IMR-90 (cell line): Measurements from ENCODE around the gene C17orf107. TPM values are rescaled to one million over a fixed set of nuclear protein-coding genes. Genes with fewer than 3 reads are reported as not detected.

Source experiments
- ATAC-seq: fragments of 200-7000 bp; cut with Tn5 transposase; 2 replicates; pipeline ENCODE4 v1.9.1; 2020; ENCODE audit warnings: low read depth, mild to moderate bottlenecking, moderate library complexity
- BruUV-seq: library from RNA; stranded (reverse); fragments of 400-500 nt; replicated peaks from 2 replicates; lab custom pipeline; 2021; lab: Mats Ljungman, UMichigan
- CTCF ChIA-PET: fragments of 300-600 bp; formaldehyde crosslinking; extraction: SDS; loops from one replicate; lab custom pipeline; 2021; ENCODE audit warnings: antibody characterized with exemption; lab: Yijun Ruan, JAX
- POLR2A ChIA-PET: fragments of 300-600 bp; sonication (Branson Sonifier 250); formaldehyde crosslinking; loops from one replicate; lab custom pipeline; 2022; ENCODE audit warnings: antibody characterized with exemption; ENCODE audit not compliant: unreplicated experiment; lab: Charles Lee
- DNase-seq: peaks from one replicate; pipeline ENCODE4 v3.0.0; 2013
- H2AFZ ChIP-seq: replicated peaks from 2 replicates; pipeline ENCODE3; 2013; ENCODE audit warnings: low read length, mild to moderate bottlenecking; ENCODE audit not compliant: poor library complexity
- H2AK5ac ChIP-seq: 2 replicates; pipeline ENCODE4 v1.6.1; 2013; ENCODE audit warnings: low read depth, low read length, inconsistent platforms
- H2AK9ac ChIP-seq: replicated peaks from 2 replicates; pipeline ENCODE3; 2013; ENCODE audit warnings: mild to moderate bottlenecking, low read depth, low read length, moderate library complexity; ENCODE audit not compliant: poor library complexity
- H2BK120ac ChIP-seq: 2 replicates; pipeline ENCODE4 v1.6.1; 2013; ENCODE audit warnings: low read depth, low read length, inconsistent platforms
- H2BK15ac ChIP-seq: 3 replicates; pipeline ENCODE4 v1.6.1; 2013; ENCODE audit warnings: low read depth, low read length, inconsistent platforms
- H2BK20ac ChIP-seq: 2 replicates; pipeline ENCODE4 v1.6.1; 2013; ENCODE audit warnings: low read depth, mild to moderate bottlenecking, inconsistent platforms, low read length, moderate library complexity
- H2BK5ac ChIP-seq: 2 replicates; pipeline ENCODE4 v1.6.1; 2013; ENCODE audit warnings: mild to moderate bottlenecking, low read depth, low read length, inconsistent platforms; ENCODE audit not compliant: poor library complexity, severe bottlenecking
- H3K14ac ChIP-seq: replicated peaks from 2 replicates; pipeline ENCODE4 v1.6.1; 2013; ENCODE audit warnings: low read depth, low read length, inconsistent platforms
- H3K18ac ChIP-seq: 2 replicates; pipeline ENCODE4 v1.6.1; 2013; ENCODE audit warnings: low read depth, low read length, control low read depth
- H3K23ac ChIP-seq: 2 replicates; pipeline ENCODE4 v1.6.1; 2013; ENCODE audit warnings: low read depth, low read length, inconsistent platforms
- H3K27ac ChIP-seq: 2 replicates; pipeline ENCODE4 v1.5.1; 2013; ENCODE audit warnings: mild to moderate bottlenecking, control low read depth, low read length; ENCODE audit not compliant: insufficient read depth
- H3K27me3 ChIP-seq: 2 replicates; pipeline ENCODE4 v1.6.1; 2013; ENCODE audit warnings: low read length; ENCODE audit not compliant: control insufficient read depth, insufficient read depth
- H3K36me3 ChIP-seq: 2 replicates; pipeline ENCODE4 v1.6.1; 2013; ENCODE audit warnings: low read length, mixed read lengths; ENCODE audit not compliant: control insufficient read depth, insufficient read depth
- H3K4ac ChIP-seq: 2 replicates; pipeline ENCODE4 v1.6.1; 2013; ENCODE audit warnings: low read depth, low read length, inconsistent platforms
- H3K4me1 ChIP-seq: 2 replicates; pipeline ENCODE4 v1.6.1; 2013; ENCODE audit warnings: low read length, mixed read lengths; ENCODE audit not compliant: control insufficient read depth, insufficient read depth
- H3K4me2 ChIP-seq: 2 replicates; pipeline ENCODE4 v1.6.1; 2013; ENCODE audit warnings: low read depth, mild to moderate bottlenecking, control low read depth, low read length, moderate library complexity
- H3K4me3 ChIP-seq: 2 replicates; pipeline ENCODE4 v1.5.1; 2013; ENCODE audit warnings: low read depth, mild to moderate bottlenecking, control low read depth, low read length, moderate library complexity; ENCODE audit not compliant: insufficient read depth
- H3K56ac ChIP-seq: 2 replicates; pipeline ENCODE4 v1.6.1; 2013; ENCODE audit warnings: low read length, inconsistent platforms; ENCODE audit not compliant: insufficient read depth; ENCODE audit errors: extremely low read depth
- H3K79me1 ChIP-seq, 2 experiments: 2 replicates each; pipeline ENCODE4 v1.6.1; 2013; ENCODE audit warnings: low read length in 2 of 2, inconsistent platforms in 1 of 2, low read depth in 1 of 2
- H3K9ac ChIP-seq: 2 replicates; pipeline ENCODE4 v1.6.1; 2013; ENCODE audit warnings: low read depth, low read length, control low read depth
- H3K9me1 ChIP-seq: 2 replicates; pipeline ENCODE4 v1.6.1; 2013; ENCODE audit warnings: low read length, inconsistent platforms; ENCODE audit not compliant: insufficient read depth
- H3K9me3 ChIP-seq: 2 replicates; pipeline ENCODE4 v1.6.1; 2013; ENCODE audit warnings: low read length; ENCODE audit not compliant: control insufficient read depth, insufficient read depth
- H4K20me1 ChIP-seq: 2 replicates; pipeline ENCODE4 v1.6.1; 2013; ENCODE audit warnings: low read length, inconsistent platforms; ENCODE audit not compliant: insufficient read depth
- H4K5ac ChIP-seq: 2 replicates; pipeline ENCODE4 v1.6.1; 2013; ENCODE audit warnings: mild to moderate bottlenecking, low read depth, low read length, control low read depth
- H4K8ac ChIP-seq, 2 experiments: 2 replicates each; pipeline ENCODE4 v1.6.1; 2013; ENCODE audit warnings: low read depth in 2 of 2, low read length in 2 of 2, control low read depth in 1 of 2, inconsistent platforms in 1 of 2
- H4K91ac ChIP-seq: 2 replicates; pipeline ENCODE4 v1.6.1; 2013; ENCODE audit warnings: low read depth, low read length, inconsistent platforms; ENCODE audit not compliant: insufficient read depth
- BHLHE40 ChIP-seq: fragments of 150-350 bp; IDR thresholded peaks from 2 replicates; pipeline ENCODE4 v1.6.1; 2016; ENCODE audit warnings: mild to moderate bottlenecking, low read depth, low read length
- CEBPB ChIP-seq: IDR thresholded peaks from 2 replicates; pipeline ENCODE4 v1.6.1; 2012; ENCODE audit warnings: low read depth, low read length, improper control_type of control experiment
- CHD1 ChIP-seq: IDR thresholded peaks from 2 replicates; pipeline ENCODE4 v1.6.1; 2012; ENCODE audit warnings: low read depth, low read length, improper control_type of control experiment
- CTCF ChIP-seq: conservative IDR thresholded peaks from 2 replicates; pipeline ENCODE4 v1.5.1; 2012; ENCODE audit warnings: mild to moderate bottlenecking, low read depth, low read length, improper control_type of control experiment
- ELK1 ChIP-seq: fragments of 150-350 bp; IDR thresholded peaks from 2 replicates; pipeline ENCODE4 v1.6.1; 2016; ENCODE audit warnings: low read depth, mild to moderate bottlenecking, low read length, moderate library complexity, borderline replicate concordance
- FOS ChIP-seq: fragments of 150-350 bp; IDR thresholded peaks from 2 replicates; pipeline ENCODE4 v1.6.1; 2016; ENCODE audit warnings: low read depth, low read length
- MAFK ChIP-seq: IDR thresholded peaks from 2 replicates; pipeline ENCODE4 v1.6.1; 2012; ENCODE audit warnings: low read depth, low read length, improper control_type of control experiment
- MAZ ChIP-seq: IDR thresholded peaks from 2 replicates; pipeline ENCODE4 v1.6.1; 2012; ENCODE audit warnings: low read depth, mild to moderate bottlenecking, low read length, improper control_type of control experiment, moderate library complexity, borderline replicate concordance
- MXI1 ChIP-seq: IDR thresholded peaks from 2 replicates; pipeline ENCODE4 v1.6.1; 2012; ENCODE audit warnings: low read depth, mild to moderate bottlenecking, low read length, moderate library complexity, borderline replicate concordance
- NFE2L2 ChIP-seq: fragments of 150-350 bp; IDR thresholded peaks from 2 replicates; pipeline ENCODE4 v1.6.1; 2016; ENCODE audit warnings: low read depth, mild to moderate bottlenecking, low read length
- POLR2A ChIP-seq: IDR thresholded peaks from 2 replicates; pipeline ENCODE4 v1.6.1; 2012; ENCODE audit warnings: mild to moderate bottlenecking, low read depth, low read length
- RAD21 ChIP-seq: IDR thresholded peaks from 2 replicates; pipeline ENCODE4 v1.6.1; 2012; ENCODE audit warnings: low read length, improper control_type of control experiment
- RCOR1 ChIP-seq: IDR thresholded peaks from 2 replicates; pipeline ENCODE4 v1.6.1; 2012; ENCODE audit warnings: mild to moderate bottlenecking, low read length, improper control_type of control experiment; ENCODE audit not compliant: insufficient replicate concordance
- RFX5 ChIP-seq: IDR thresholded peaks from 2 replicates; pipeline ENCODE4 v1.8.0; 2012; ENCODE audit warnings: low read depth, mild to moderate bottlenecking, low read length, moderate library complexity
- SMC3 ChIP-seq: fragments of 150-350 bp; IDR thresholded peaks from 2 replicates; pipeline ENCODE4 v1.6.1; 2016; ENCODE audit warnings: low read depth, mild to moderate bottlenecking, antibody characterized with exemption, low read length, moderate library complexity
- USF2 ChIP-seq: fragments of 150-350 bp; IDR thresholded peaks from 2 replicates; pipeline ENCODE4 v1.6.1; 2017; ENCODE audit warnings: mild to moderate bottlenecking, antibody characterized with exemption, low read length, low read depth
- WGBS, 2 experiments: methylation state at CpG; one replicate each; pipeline versions ENCODE4 v1.1.5 to v1.1.7; 2013; ENCODE audit warnings: missing lambda C conversion rate in 2 of 2; ENCODE audit not compliant: insufficient read length in 1 of 2; ENCODE audit errors: extremely low coverage in 2 of 2; 5-methylcytosine and 5-hydroxymethylcytosine counted together
- dilution Hi-C: fragments of 300-500 bp; cut with HindIII; formaldehyde crosslinking; loops from one replicate; pipeline ENCODE4 v1.14.3; 2018; ENCODE audit warnings: low sequenced_read_pairs; ENCODE audit not compliant: unreplicated experiment
- in situ Hi-C: fragments of 300-500 bp; cut with MboI; formaldehyde crosslinking; loops from 3 replicates; pipeline ENCODE4 v1.14.3; 2019; ENCODE audit warnings: low sequenced_read_pairs, inconsistent platforms, mixed read lengths
- intact Hi-C: fragments of 100-400 bp; cut with micrococcal nuclease; formaldehyde crosslinking; loops from 2 replicates; pipeline ENCODE4 v1.10.0; 2022
- polyA plus RNA-seq, 3 experiments: library from polyadenylated mRNA; depleted of rRNA; stranded (reverse); fragments of >200 nt; gene quantifications; 2 replicates each; pipeline ENCODE4 v1.2.3, GENCODE V29; 2012; ENCODE audit warnings: low replicate concordance in 1 of 3
- total RNA-seq: library from RNA; depleted of rRNA; stranded (reverse); fragments of >200 nt; gene quantifications from 2 replicates; pipeline ENCODE4 v1.2.3, GENCODE V29; 2012

The C17orf107 gene
- total and polyA plus RNA-seq, 2 of the 4 experiments (the other 2 are of a cell fraction): 0.54 to 0.82 TPM

- intact Hi-C loops (no loop called here), dilution Hi-C loops (no loop called here), in situ Hi-C loops (no loop called here)
- H3K4me2 ChIP-seq: no peak overlapping the region
- no peaks in the 10 kb centered on the region for H4K20me1 ChIP-seq
- H3K4ac ChIP-seq: no peak overlapping the region
- no peak overlapping the region for H2BK20ac ChIP-seq
- H3K23ac ChIP-seq: no peak overlapping the region
- no peaks in the 10 kb centered on the region for H3K9me3 ChIP-seq
- H3K27ac ChIP-seq: no peak overlapping the region
- peaks cover 1% of the 10 kb centered on the region; the same call in 1 of the 2 replicates for H3K36me3 ChIP-seq
- ChIA-PET POLR2A (no interaction called here), CTCF (no interaction called here)
- H3K56ac ChIP-seq: no peak overlapping the region
- H3K9me1 ChIP-seq: peaks cover 5% of the 10 kb centered on the region; the same call in 1 of the 2 replicates
- no peak overlapping the region for H2BK15ac ChIP-seq
- no TSS peak for BruUV-seq
- no peak overlapping the region for H2BK5ac ChIP-seq
- no peak overlapping the region for H4K5ac ChIP-seq
- no peak overlapping the region for H4K8ac ChIP-seq
- H3K18ac ChIP-seq: no peak overlapping the region
- no peaks in the 10 kb centered on the region for H3K27me3 ChIP-seq
- no peak overlapping the region for H2BK120ac ChIP-seq
- ATAC-seq: no peak
- H3K79me1 ChIP-seq: no peaks in the 10 kb centered on the region
- TF ChIP-seq POLR2A: no peak
- no peak for TF ChIP-seq NFE2L2
- no peak for TF ChIP-seq BHLHE40
- TF ChIP-seq FOS: no peak
- no peak for TF ChIP-seq RCOR1
- no peak for TF ChIP-seq SMC3
- no peak for TF ChIP-seq MXI1
- TF ChIP-seq RAD21: no peak
- TF ChIP-seq CHD1: no peak
- TF ChIP-seq ELK1: no peak
- TF ChIP-seq CTCF: no peak
- no peak for TF ChIP-seq MAZ
- TF ChIP-seq RFX5: no peak
- no peak for TF ChIP-seq MAFK
- TF ChIP-seq USF2: no peak
- no peak for TF ChIP-seq CEBPB
- H3K14ac ChIP-seq: no peak overlapping the region
- H4K91ac ChIP-seq: no peak overlapping the region
- H2AFZ ChIP-seq: no peak overlapping the region
- DNase-seq: no peak
- no peak overlapping the region for H3K4me3 ChIP-seq
- H3K4me1 ChIP-seq: no peaks in the 10 kb centered on the region; the same call in 1 of the 2 replicates
- H3K9ac ChIP-seq: no peak overlapping the region
- WGBS, 2 experiments: 95 to 100% methylated on average over 1 to 7 of the region's 18 CpGs
- H2AK9ac ChIP-seq: no peak overlapping the region
- no peak overlapping the region for H2AK5ac ChIP-seq
These were observed 29.5 kb downstream of the C17orf107 start for GRCh38 chr17:4928881-4929280.
